ENCODE results near the gene IFT88.

DNA sequence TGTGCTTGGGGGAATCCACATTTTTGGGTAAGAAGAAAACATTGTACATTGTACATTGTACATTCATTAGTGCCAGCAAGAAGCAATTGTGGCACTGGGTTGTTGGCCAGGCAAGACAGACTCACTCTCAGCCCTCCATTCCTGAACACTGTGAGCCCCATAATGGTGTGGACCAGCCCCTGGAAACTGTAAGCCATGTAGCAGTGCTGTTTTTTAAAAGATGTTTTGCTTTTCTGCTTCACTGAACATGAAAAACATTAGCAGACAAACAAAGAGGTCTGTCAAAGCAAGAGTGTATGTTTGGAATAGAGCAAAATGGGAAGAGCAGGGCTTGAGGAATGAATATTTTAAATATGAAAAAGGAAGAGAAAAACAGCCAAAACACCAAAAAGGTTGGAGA, 97.4 kb downstream of the IFT88 start:
- TF ChIP-seq CHD2 (IDR thresholded peaks at IDR 0.05; ENCODE audit: low read length) (no peak), BACH1 (IDR thresholded peaks at IDR 0.05; ENCODE audit: low read length) (no peak), SRF (IDR thresholded peaks at IDR 0.05; ENCODE audit: low read depth, low read length) (no peak), RAD21 (IDR thresholded peaks at IDR 0.05 in 1 of 2, conservative IDR thresholded peaks at IDR 0.05 in 1 of 2; ENCODE audit: low read depth in 2 of 2, low read length in 2 of 2) (no peak), BCL11A (IDR thresholded peaks at IDR 0.05; ENCODE audit: low read depth in 2 of 2, low read length in 2 of 2) (no peak), POLR2AphosphoS5 (IDR thresholded peaks at IDR 0.05; ENCODE audit: low read depth, low read length) (no peak)
- TF ChIP-seq, protein P1, sequence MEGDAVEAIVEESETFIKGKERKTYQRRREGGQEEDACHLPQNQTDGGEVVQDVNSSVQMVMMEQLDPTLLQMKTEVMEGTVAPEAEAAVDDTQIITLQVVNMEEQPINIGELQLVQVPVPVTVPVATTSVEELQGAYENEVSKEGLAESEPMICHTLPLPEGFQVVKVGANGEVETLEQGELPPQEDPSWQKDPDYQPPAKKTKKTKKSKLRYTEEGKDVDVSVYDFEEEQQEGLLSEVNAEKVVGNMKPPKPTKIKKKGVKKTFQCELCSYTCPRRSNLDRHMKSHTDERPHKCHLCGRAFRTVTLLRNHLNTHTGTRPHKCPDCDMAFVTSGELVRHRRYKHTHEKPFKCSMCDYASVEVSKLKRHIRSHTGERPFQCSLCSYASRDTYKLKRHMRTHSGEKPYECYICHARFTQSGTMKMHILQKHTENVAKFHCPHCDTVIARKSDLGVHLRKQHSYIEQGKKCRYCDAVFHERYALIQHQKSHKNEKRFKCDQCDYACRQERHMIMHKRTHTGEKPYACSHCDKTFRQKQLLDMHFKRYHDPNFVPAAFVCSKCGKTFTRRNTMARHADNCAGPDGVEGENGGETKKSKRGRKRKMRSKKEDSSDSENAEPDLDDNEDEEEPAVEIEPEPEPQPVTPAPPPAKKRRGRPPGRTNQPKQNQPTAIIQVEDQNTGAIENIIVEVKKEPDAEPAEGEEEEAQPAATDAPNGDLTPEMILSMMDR (IDR thresholded peaks at IDR 0.05; ENCODE audit: control extremely low read depth in 1 of 3, insufficient read depth in 1 of 3, low read depth in 1 of 3, low read length in 3 of 3) = no peak

Data from H1 (cell line).